ENCODE measurements around the gene ATP11A. TPM values are rescaled to one million over a fixed set of nuclear protein-coding genes. Genes with fewer than 3 reads are reported as not detected.

Gene ATP11A
- total and polyA plus RNA-seq, 9 of the 15 experiments (the other 6 are each of a cell fraction or from before 2014, with no cell fraction given): 0.38 to 34.2 (median 4.2) TPM

DNA sequence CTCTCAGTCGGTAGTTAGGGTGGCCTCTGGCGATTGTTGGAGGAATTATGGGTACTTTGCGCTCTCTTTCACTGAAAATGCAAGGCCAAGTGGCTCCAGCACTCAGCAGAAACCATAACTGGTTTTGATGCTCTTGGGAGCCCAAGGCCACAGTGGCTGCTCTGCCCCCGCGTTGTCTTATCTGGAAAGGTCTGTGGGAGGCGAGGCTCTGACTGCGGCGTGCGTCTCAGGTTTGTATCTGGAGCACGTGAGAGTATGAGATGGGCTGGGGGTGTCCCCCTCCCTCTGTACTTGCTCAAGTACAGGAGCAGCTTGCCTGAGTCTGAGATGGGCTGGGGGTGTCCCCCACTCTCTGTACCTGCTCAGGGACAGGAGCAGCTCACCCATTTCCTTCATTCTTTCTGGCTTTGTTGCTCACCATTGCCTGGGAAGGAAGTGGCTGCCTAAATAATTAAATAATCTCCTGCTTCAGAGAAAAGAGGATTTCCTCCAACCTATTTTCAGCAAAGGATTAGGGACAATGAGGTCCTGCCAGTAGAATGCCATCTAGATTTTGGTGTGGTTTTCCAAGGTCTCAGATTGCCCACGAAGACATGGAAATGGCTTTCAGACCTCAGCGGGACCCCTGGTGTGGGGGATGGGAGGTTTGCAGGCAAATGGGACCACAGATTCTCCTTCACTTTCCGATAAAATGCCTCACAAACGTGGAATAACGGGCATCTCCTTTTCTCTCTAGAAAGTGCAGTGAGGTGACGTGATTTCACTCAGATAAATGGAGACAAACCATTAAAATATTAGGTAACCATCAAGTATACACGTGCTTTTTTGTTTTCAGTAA lies 14.7 kb downstream of the ATP11A start (continued):
- peak; percentile 75 for TF ChIP-seq L3MBTL2 (IDR thresholded peaks at IDR 0.05)
- TF ChIP-seq, protein P1, sequence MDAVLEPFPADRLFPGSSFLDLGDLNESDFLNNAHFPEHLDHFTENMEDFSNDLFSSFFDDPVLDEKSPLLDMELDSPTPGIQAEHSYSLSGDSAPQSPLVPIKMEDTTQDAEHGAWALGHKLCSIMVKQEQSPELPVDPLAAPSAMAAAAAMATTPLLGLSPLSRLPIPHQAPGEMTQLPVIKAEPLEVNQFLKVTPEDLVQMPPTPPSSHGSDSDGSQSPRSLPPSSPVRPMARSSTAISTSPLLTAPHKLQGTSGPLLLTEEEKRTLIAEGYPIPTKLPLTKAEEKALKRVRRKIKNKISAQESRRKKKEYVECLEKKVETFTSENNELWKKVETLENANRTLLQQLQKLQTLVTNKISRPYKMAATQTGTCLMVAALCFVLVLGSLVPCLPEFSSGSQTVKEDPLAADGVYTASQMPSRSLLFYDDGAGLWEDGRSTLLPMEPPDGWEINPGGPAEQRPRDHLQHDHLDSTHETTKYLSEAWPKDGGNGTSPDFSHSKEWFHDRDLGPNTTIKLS (IDR thresholded peaks at IDR 0.05; ENCODE audit: borderline replicate concordance, low read depth): no peak
- no peak for TF ChIP-seq FOXJ3 (CRISPR knock-in tag; IDR thresholded peaks at IDR 0.05)
- no peak for TF ChIP-seq ZNF197 (CRISPR knock-in tag; IDR thresholded peaks at IDR 0.05; ENCODE audit: low read depth)
- TF ChIP-seq, protein P2, sequence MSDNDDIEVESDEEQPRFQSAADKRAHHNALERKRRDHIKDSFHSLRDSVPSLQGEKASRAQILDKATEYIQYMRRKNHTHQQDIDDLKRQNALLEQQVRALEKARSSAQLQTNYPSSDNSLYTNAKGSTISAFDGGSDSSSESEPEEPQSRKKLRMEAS (CRISPR knock-in tag; IDR thresholded peaks at IDR 0.05): peak; percentile 71
- TF ChIP-seq CTBP1 (IDR thresholded peaks at IDR 0.05; ENCODE audit: borderline replicate concordance): peak; percentile 60; the same call in 1 of the 2 replicates
- peak; percentile 97 for TF ChIP-seq BHLHE40 (IDR thresholded peaks at IDR 0.05; ENCODE audit: low read length)
- peak; percentile 49 for TF ChIP-seq TEAD4 (IDR thresholded peaks at IDR 0.05; ENCODE audit: low read length)
- no peak for TF ChIP-seq TEAD4 (CRISPR knock-in tag; IDR thresholded peaks at IDR 0.05; ENCODE audit: borderline replicate concordance)
- TF ChIP-seq SP1 (CRISPR knock-in tag; IDR thresholded peaks at IDR 0.05): no peak
- TF ChIP-seq, protein P3, sequence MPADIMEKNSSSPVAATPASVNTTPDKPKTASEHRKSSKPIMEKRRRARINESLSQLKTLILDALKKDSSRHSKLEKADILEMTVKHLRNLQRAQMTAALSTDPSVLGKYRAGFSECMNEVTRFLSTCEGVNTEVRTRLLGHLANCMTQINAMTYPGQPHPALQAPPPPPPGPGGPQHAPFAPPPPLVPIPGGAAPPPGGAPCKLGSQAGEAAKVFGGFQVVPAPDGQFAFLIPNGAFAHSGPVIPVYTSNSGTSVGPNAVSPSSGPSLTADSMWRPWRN (IDR thresholded peaks at IDR 0.05; ENCODE audit: low read depth): peak; percentile 80
- peak; percentile 56 for TF ChIP-seq ARID1B (IDR thresholded peaks at IDR 0.05)
- TF ChIP-seq NCOR1 (IDR thresholded peaks at IDR 0.05): peak; percentile 25; the same call in 1 of the 2 replicates
- TF ChIP-seq, protein P4, sequence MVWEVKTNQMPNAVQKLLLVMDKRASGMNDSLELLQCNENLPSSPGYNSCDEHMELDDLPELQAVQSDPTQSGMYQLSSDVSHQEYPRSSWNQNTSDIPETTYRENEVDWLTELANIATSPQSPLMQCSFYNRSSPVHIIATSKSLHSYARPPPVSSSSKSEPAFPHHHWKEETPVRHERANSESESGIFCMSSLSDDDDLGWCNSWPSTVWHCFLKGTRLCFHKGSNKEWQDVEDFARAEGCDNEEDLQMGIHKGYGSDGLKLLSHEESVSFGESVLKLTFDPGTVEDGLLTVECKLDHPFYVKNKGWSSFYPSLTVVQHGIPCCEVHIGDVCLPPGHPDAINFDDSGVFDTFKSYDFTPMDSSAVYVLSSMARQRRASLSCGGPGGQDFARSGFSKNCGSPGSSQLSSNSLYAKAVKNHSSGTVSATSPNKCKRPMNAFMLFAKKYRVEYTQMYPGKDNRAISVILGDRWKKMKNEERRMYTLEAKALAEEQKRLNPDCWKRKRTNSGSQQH (CRISPR knock-in tag; IDR thresholded peaks at IDR 0.05): no peak
- 0 out of 4 replicates have a peak, but pooled peaks of 1 of the 2 experiments have one; percentile 26 for TF ChIP-seq FOXA3 (CRISPR knock-in tag; conservative IDR thresholded peaks at IDR 0.05 in 1 of 2, IDR thresholded peaks at IDR 0.05 in 1 of 2)
- TF ChIP-seq CREB1 (IDR thresholded peaks at IDR 0.05): 0 out of 2 replicates have a peak, but pooled peaks have one; percentile 26
- TF ChIP-seq CREB1 (CRISPR knock-in tag; IDR thresholded peaks at IDR 0.05): no peak
- TF ChIP-seq, protein P5, sequence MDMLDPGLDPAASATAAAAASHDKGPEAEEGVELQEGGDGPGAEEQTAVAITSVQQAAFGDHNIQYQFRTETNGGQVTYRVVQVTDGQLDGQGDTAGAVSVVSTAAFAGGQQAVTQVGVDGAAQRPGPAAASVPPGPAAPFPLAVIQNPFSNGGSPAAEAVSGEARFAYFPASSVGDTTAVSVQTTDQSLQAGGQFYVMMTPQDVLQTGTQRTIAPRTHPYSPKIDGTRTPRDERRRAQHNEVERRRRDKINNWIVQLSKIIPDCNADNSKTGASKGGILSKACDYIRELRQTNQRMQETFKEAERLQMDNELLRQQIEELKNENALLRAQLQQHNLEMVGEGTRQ (CRISPR knock-in tag; IDR thresholded peaks at IDR 0.05): 0 out of 2 replicates have a peak, but pooled peaks have one; percentile 23
- TF ChIP-seq ZBTB7A (IDR thresholded peaks at IDR 0.05; ENCODE audit: borderline replicate concordance, control insufficient read depth, low read depth, low read length): no peak
- TF ChIP-seq, protein P6, sequence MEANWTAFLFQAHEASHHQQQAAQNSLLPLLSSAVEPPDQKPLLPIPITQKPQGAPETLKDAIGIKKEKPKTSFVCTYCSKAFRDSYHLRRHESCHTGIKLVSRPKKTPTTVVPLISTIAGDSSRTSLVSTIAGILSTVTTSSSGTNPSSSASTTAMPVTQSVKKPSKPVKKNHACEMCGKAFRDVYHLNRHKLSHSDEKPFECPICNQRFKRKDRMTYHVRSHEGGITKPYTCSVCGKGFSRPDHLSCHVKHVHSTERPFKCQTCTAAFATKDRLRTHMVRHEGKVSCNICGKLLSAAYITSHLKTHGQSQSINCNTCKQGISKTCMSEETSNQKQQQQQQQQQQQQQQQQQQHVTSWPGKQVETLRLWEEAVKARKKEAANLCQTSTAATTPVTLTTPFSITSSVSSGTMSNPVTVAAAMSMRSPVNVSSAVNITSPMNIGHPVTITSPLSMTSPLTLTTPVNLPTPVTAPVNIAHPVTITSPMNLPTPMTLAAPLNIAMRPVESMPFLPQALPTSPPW (CRISPR knock-in tag; IDR thresholded peaks at IDR 0.05): peak; percentile 62; the same call in 1 of the 2 replicates
- TF ChIP-seq EP400 (IDR thresholded peaks at IDR 0.05): no peak
- TF ChIP-seq RNF2 (IDR thresholded peaks at IDR 0.05): 0 out of 2 replicates have a peak, but pooled peaks have one; percentile 23
